H1 (cell line): ENCODE data around the gene KCNC2.

Source experiments
- BCL11A ChIP-seq, 2 experiments: IDR thresholded peaks; one replicate each; pipeline ENCODE4 v1.6.1; 2011; ENCODE audit warnings: low read depth in 2 of 2, low read length in 2 of 2, mild to moderate bottlenecking in 2 of 2
- CBX8 ChIP-seq: fragments of 300-800, 300-1000 bp; sonication (generic); IDR thresholded peaks from 2 replicates; pipeline ENCODE4 v1.7.1; 2016; ENCODE audit warnings: low read depth, low read length, borderline replicate concordance
- CEBPB ChIP-seq: IDR thresholded peaks from 2 replicates; pipeline ENCODE4 v1.6.1; 2012; ENCODE audit warnings: low read depth, low read length
- CTCF ChIP-seq, 3 experiments: IDR thresholded peaks; 1 replicate in 2 of 3; 2 replicates in 1 of 3; pipeline versions ENCODE4 v1.5.1 to v1.6.1; 2011; ENCODE audit warnings: low read length in 3 of 3, mild to moderate bottlenecking in 3 of 3, inconsistent platforms in 2 of 3, low read depth in 1 of 3, moderate library complexity in 1 of 3; ENCODE audit not compliant: insufficient read depth in 1 of 3; ENCODE audit errors: control extremely low read depth in 1 of 3
- EP300 ChIP-seq, 2 experiments: IDR thresholded peaks; 1 replicate in 1 of 2; 2 replicates in 1 of 2; pipeline ENCODE4 v1.6.1; 2011 to 2012; ENCODE audit warnings: low read depth in 2 of 2, low read length in 2 of 2, mild to moderate bottlenecking in 2 of 2, borderline replicate concordance in 1 of 2, inconsistent platforms in 1 of 2, moderate library complexity in 1 of 2
- EZH2 ChIP-seq: fragments of 200-600 bp; sonication (generic); IDR thresholded peaks from 2 replicates; pipeline ENCODE4 v1.7.1; 2012; ENCODE audit warnings: low read depth, mild to moderate bottlenecking, moderate library complexity, low read length, inconsistent platforms; ENCODE audit not compliant: severe bottlenecking
- MAFK ChIP-seq: IDR thresholded peaks from 2 replicates; pipeline ENCODE4 v1.6.1; 2012; ENCODE audit warnings: low read depth, mild to moderate bottlenecking, improper control_type of control experiment, low read length
- MAX ChIP-seq: IDR thresholded peaks from 2 replicates; pipeline ENCODE4 v1.6.1; 2012; ENCODE audit warnings: inconsistent platforms
- NRF1 ChIP-seq: IDR thresholded peaks from 2 replicates; pipeline ENCODE4 v1.6.1; 2011; ENCODE audit warnings: mild to moderate bottlenecking, low read depth, low read length, improper control_type of control experiment
- RFX5 ChIP-seq: IDR thresholded peaks from 2 replicates; pipeline ENCODE4 v1.6.1; 2011; ENCODE audit warnings: low read depth, low read length, improper control_type of control experiment, borderline replicate concordance
- RXRA ChIP-seq: IDR thresholded peaks from 2 replicates; pipeline ENCODE4 v1.6.1; 2011; ENCODE audit warnings: low read depth, mild to moderate bottlenecking, low read length, moderate library complexity; ENCODE audit not compliant: insufficient read depth
- SP1 ChIP-seq: IDR thresholded peaks from 2 replicates; pipeline ENCODE4 v1.6.1; 2011; ENCODE audit warnings: low read depth, low read length
- TBP ChIP-seq: IDR thresholded peaks from 2 replicates; pipeline ENCODE4 v1.6.1; 2011; ENCODE audit warnings: low read depth, low read length, improper control_type of control experiment
- YY1 ChIP-seq: IDR thresholded peaks from 2 replicates; pipeline ENCODE4 v1.6.1; 2011; ENCODE audit warnings: low read depth, mild to moderate bottlenecking, low read length

GRCh38 chr12:75065482-75065881, 144.2 kb downstream of the KCNC2 start:
- TF ChIP-seq BCL11A (IDR thresholded peaks at IDR 0.05; ENCODE audit: low read depth in 2 of 2, low read length in 2 of 2), result no peak
- no peak for TF ChIP-seq CTCF (IDR thresholded peaks at IDR 0.05; ENCODE audit: control extremely low read depth in 1 of 3, insufficient read depth in 1 of 3, low read depth in 1 of 3, low read length in 3 of 3)
- TF ChIP-seq SP1, result no peak
- no peak for TF ChIP-seq RXRA
- TF ChIP-seq TBP, result no peak
- TF ChIP-seq YY1, result no peak
- no peak for TF ChIP-seq EZH2
- TF ChIP-seq EP300 (IDR thresholded peaks at IDR 0.05; ENCODE audit: borderline replicate concordance in 1 of 2, low read depth in 2 of 2, low read length in 2 of 2), result no peak
- no peak for TF ChIP-seq CEBPB
- no peak for TF ChIP-seq CBX8
- TF ChIP-seq NRF1, result no peak
- TF ChIP-seq MAX, result no peak
- TF ChIP-seq RFX5, result no peak
- no peak for TF ChIP-seq MAFK
